SK-N-SH (cell line): ENCODE results near the gene ZNF626. TPM values are rescaled to one million over a fixed set of nuclear protein-coding genes. Genes with fewer than 3 reads are reported as not detected.

Experiments used
- CTCF ChIA-PET: fragments of 300-600, 350-600 bp; formaldehyde crosslinking; extraction: SDS; loops from one replicate; lab custom pipeline; 2021; lab: Yijun Ruan, JAX
- POLR2A ChIA-PET: fragments of 350-600 bp; sonication (Branson Sonifier 250); formaldehyde crosslinking; extraction: SDS; loops from one replicate; lab custom pipeline; 2020; ENCODE audit warnings: antibody characterized with exemption, inconsistent platforms; lab: Yijun Ruan, JAX
- DNase-seq: peaks from one replicate; pipeline ENCODE4 v3.0.0; 2012
- H2AFZ ChIP-seq: fragments of 200-600 bp; sonication (generic); 2 replicates; pipeline ENCODE4 v1.8.1; 2016; ENCODE audit warnings: antibody characterized with exemption, mild to moderate bottlenecking, low read depth
- H3F3A ChIP-seq: fragments of 200-600 bp; sonication (generic); replicated peaks from 2 replicates; pipeline ENCODE3; 2016; ENCODE audit warnings: antibody characterized with exemption, mild to moderate bottlenecking; ENCODE audit not compliant: insufficient read depth
- H3K27ac ChIP-seq, 2 experiments: fragments of 200-500 bp in 1 of 2; fragments of 200-600 bp in 1 of 2; sonication (Bioruptor generic) in 1 of 2; sonication (generic), shearing (Covaris generic) in 1 of 2; 2 replicates each; pipeline versions ENCODE4 v1.5.1 to v1.6.1; 2014 to 2016; ENCODE audit warnings: low read depth in 2 of 2, inconsistent platforms in 1 of 2, low read length in 1 of 2, mild to moderate bottlenecking in 1 of 2, mixed read lengths in 1 of 2
- H3K27me3 ChIP-seq: fragments of 200-600 bp; sonication (generic), shearing (Covaris generic); 2 replicates; pipeline ENCODE4 v1.6.1; 2016; ENCODE audit warnings: mixed run types; ENCODE audit not compliant: insufficient read depth
- H3K36me3 ChIP-seq, 2 experiments: fragments of 200-500 bp in 1 of 2; fragments of 200-600 bp in 1 of 2; sonication (Bioruptor generic) in 1 of 2; sonication (generic) in 1 of 2; replicated peaks in 1 of 2; 2 replicates each; pipeline versions ENCODE3 to v1.5.1; 2014 to 2016; ENCODE audit warnings: low read length in 1 of 2, mild to moderate bottlenecking in 1 of 2; ENCODE audit not compliant: insufficient read depth in 2 of 2, control insufficient read depth in 1 of 2
- H3K4me1 ChIP-seq, 2 experiments: fragments of 200-500 bp in 1 of 2; fragments of 200-600 bp in 1 of 2; sonication (Bioruptor generic) in 1 of 2; sonication (generic), shearing (Covaris generic) in 1 of 2; 2 replicates each; pipeline versions ENCODE4 v1.5.1 to v1.6.1; 2014 to 2016; ENCODE audit warnings: low read depth in 1 of 2, low read length in 1 of 2, mixed run types in 1 of 2; ENCODE audit not compliant: insufficient read depth in 2 of 2, control insufficient read depth in 1 of 2
- H3K4me2 ChIP-seq: fragments of 200-600 bp; sonication (generic), shearing (Covaris generic); 2 replicates; pipeline ENCODE4 v1.6.1; 2017; ENCODE audit warnings: mixed run types
- H3K4me3 ChIP-seq, 2 experiments: fragments of 200-500 bp in 1 of 2; fragments of 200-600 bp in 1 of 2; sonication (Bioruptor generic) in 1 of 2; sonication (generic), shearing (Covaris generic) in 1 of 2; 2 replicates each; pipeline versions ENCODE4 v1.5.1 to v1.8.1; 2014 to 2016; ENCODE audit warnings: low read depth in 2 of 2, inconsistent platforms in 1 of 2, low read length in 1 of 2, mild to moderate bottlenecking in 1 of 2, mixed read lengths in 1 of 2, moderate library complexity in 1 of 2
- H3K79me2 ChIP-seq: fragments of 200-600 bp; sonication (generic); 2 replicates; pipeline ENCODE4 v1.8.1; 2017; ENCODE audit warnings: mild to moderate bottlenecking; ENCODE audit not compliant: insufficient read depth
- H3K9ac ChIP-seq: fragments of 200-600 bp; sonication (generic); 2 replicates; pipeline ENCODE4 v1.6.1; 2017; ENCODE audit warnings: mixed run types
- H3K9me2 ChIP-seq: fragments of 200-600 bp; sonication (generic); 2 replicates; pipeline ENCODE4 v1.6.1; 2017; ENCODE audit warnings: mixed run types
- H3K9me3 ChIP-seq: fragments of 200-600 bp; sonication (generic); 2 replicates; pipeline ENCODE4 v1.6.1; 2017; ENCODE audit warnings: mixed run types, mild to moderate bottlenecking, moderate library complexity
- H4K20me1 ChIP-seq: fragments of 200-600 bp; sonication (generic); 2 replicates; pipeline ENCODE4 v1.6.1; 2017; ENCODE audit warnings: mild to moderate bottlenecking, mixed run types; ENCODE audit not compliant: insufficient read depth
- CHD2 ChIP-seq: fragments of 150-350 bp; IDR thresholded peaks from 2 replicates; pipeline ENCODE4 v1.6.1; 2018; ENCODE audit warnings: low read length; ENCODE audit not compliant: partially characterized antibody
- ELF1 ChIP-seq: IDR thresholded peaks from 2 replicates; pipeline ENCODE4 v1.4.0; 2012
- FOSL2 ChIP-seq: IDR thresholded peaks from 2 replicates; pipeline ENCODE4 v1.4.0; 2012; ENCODE audit warnings: low read depth, mild to moderate bottlenecking, moderate library complexity, borderline replicate concordance
- FOXJ3 ChIP-seq: sonication (generic); formaldehyde crosslinking; IDR thresholded peaks from 2 replicates; pipeline ENCODE4 v1.5.1; 2020; ENCODE audit warnings: mild to moderate bottlenecking, missing genetic modification reagents
- FOXM1 ChIP-seq: IDR thresholded peaks from 2 replicates; pipeline ENCODE4 v1.4.0; 2012; ENCODE audit warnings: low read depth, mild to moderate bottlenecking
- GABPA ChIP-seq: IDR thresholded peaks from 2 replicates; pipeline ENCODE4 v1.4.0; 2012; ENCODE audit warnings: low read depth, mild to moderate bottlenecking
- JUND ChIP-seq: IDR thresholded peaks from 2 replicates; pipeline ENCODE4 v1.4.0; 2012
- MXI1 ChIP-seq: IDR thresholded peaks from 2 replicates; pipeline ENCODE4 v1.6.1; 2012; ENCODE audit warnings: mild to moderate bottlenecking, low read depth, low read length, improper control_type of control experiment
- NFIC ChIP-seq: IDR thresholded peaks from 2 replicates; pipeline ENCODE4 v1.4.0; 2012; ENCODE audit warnings: borderline replicate concordance
- RAD21 ChIP-seq: IDR thresholded peaks from 2 replicates; pipeline ENCODE4 v1.6.1; 2012; ENCODE audit warnings: mild to moderate bottlenecking, low read length
- RFX5 ChIP-seq: IDR thresholded peaks from 2 replicates; pipeline ENCODE4 v1.6.1; 2012; ENCODE audit warnings: mild to moderate bottlenecking, improper control_type of control experiment, low read length
- RXRA ChIP-seq: IDR thresholded peaks from 2 replicates; pipeline ENCODE4 v1.4.0; 2012; ENCODE audit warnings: low read depth, mild to moderate bottlenecking, borderline replicate concordance
- SIN3A ChIP-seq: IDR thresholded peaks from 2 replicates; pipeline ENCODE4 v1.6.1; 2012; ENCODE audit warnings: low read depth, mild to moderate bottlenecking, low read length, moderate library complexity, borderline replicate concordance
- SMC3 ChIP-seq: IDR thresholded peaks from 2 replicates; pipeline ENCODE4 v1.6.1; 2012; ENCODE audit warnings: low read depth, low read length, improper control_type of control experiment
- TAF1 ChIP-seq: IDR thresholded peaks from 2 replicates; pipeline ENCODE4 v1.6.1; 2012; ENCODE audit warnings: low read depth, mild to moderate bottlenecking, low read length, moderate library complexity, borderline replicate concordance
- TEAD4 ChIP-seq: IDR thresholded peaks from 2 replicates; pipeline ENCODE4 v1.4.0; 2012; ENCODE audit warnings: mild to moderate bottlenecking, borderline replicate concordance; ENCODE audit not compliant: insufficient read depth
- YY1 ChIP-seq: IDR thresholded peaks from 2 replicates; pipeline ENCODE4 v1.4.0; 2012; ENCODE audit warnings: low read depth, mild to moderate bottlenecking
- WGBS: methylation state at CpG from one replicate; pipeline ENCODE4 v1.1.6; 2017; ENCODE audit warnings: low lambda C conversion rate; 5-methylcytosine and 5-hydroxymethylcytosine counted together
- polyA plus RNA-seq, 3 experiments: library from polyadenylated mRNA; depleted of rRNA; stranded (reverse); fragments of >200 nt; gene quantifications; 2 replicates each; pipeline ENCODE4 v1.2.3, GENCODE V29; 2012
- TF ChIP-seq, protein P1 (sequence below): IDR thresholded peaks from 2 replicates; pipeline ENCODE4 v1.4.0; 2012; ENCODE audit warnings: low read depth, borderline replicate concordance

Gene ZNF626
- polyA plus RNA-seq, 1 of the 3 experiments (the other 2 are of a cell fraction): 2.2 TPM

DNA sequence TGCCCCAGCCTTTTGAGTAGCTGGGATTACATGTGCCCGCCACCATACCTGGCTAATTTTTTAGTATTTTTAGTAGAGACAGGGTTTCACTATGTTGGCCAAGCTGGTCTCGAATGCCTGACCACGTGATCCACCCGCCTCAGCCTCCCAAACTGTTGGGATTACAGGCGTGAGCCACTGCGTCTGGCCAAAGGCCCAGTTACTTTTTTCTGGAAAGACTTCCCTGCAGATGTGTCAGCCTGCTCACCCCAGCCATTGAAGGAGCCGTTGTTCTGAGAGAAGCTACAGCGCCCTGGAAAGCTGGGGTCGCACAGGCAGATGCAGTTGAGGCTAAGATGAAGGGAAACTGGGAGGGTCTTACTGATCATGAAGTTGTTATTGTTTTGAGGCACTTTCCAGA lies 7.9 kb upstream of the ZNF626 start:
- H4K20me1 ChIP-seq: no peaks in the 10 kb centered on the region
- no peak overlapping the region for H2AFZ ChIP-seq
- H3K27ac ChIP-seq: no peak overlapping the region
- H3K9ac ChIP-seq: no peak overlapping the region
- no peak for DNase-seq
- no peak overlapping the region for H3K4me3 ChIP-seq
- WGBS: 44% methylated on average over 9 of the region's 9 CpGs
- no peaks in the 10 kb centered on the region for H3K27me3 ChIP-seq
- no peaks in the 10 kb centered on the region for H3F3A ChIP-seq
- H3K4me2 ChIP-seq: no peak overlapping the region
- no peak for TF ChIP-seq YY1
- no peaks in the 10 kb centered on the region for H3K4me1 ChIP-seq
- H3K79me2 ChIP-seq: no peaks in the 10 kb centered on the region
- no peaks in the 10 kb centered on the region for H3K9me2 ChIP-seq
- no peaks in the 10 kb centered on the region for H3K9me3 ChIP-seq
- ChIA-PET POLR2A (no interaction called here), CTCF (no interaction called here)
- H3K36me3 ChIP-seq: no peaks in the 10 kb centered on the region

DNA sequence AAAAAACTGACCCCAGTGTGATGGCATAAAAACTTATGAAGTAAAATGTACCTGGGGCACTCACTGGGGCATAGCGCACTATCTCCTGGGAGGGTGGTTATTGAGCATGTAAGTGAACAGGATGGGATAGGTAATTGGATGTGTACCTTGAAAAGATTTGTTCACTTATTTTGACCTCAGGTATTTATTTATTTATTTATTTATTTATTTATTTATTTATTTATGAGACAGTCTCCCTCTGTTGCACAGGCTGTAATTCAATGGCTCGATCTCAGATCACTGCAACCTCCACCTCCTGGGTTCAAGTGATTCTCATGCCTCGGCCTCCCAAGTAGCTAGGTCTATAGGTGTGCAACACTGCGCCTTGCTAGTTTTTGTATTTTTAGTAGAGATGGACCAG lies 5.9 kb upstream of the ZNF626 start:
- Histone ChIP-seq H3K36me3 (no peaks in the 10 kb centered on the region), H4K20me1 (no peaks in the 10 kb centered on the region), H3K4me1 (peaks cover 0 to 2% of the 10 kb centered on the region in 2 experiments; a peak in 1 of 4 replicates), H3K4me2 (no peak overlapping the region), H3K9me2 (no peaks in the 10 kb centered on the region), H3K9ac (no peak overlapping the region), H3K4me3 (no peak overlapping the region), H3K27ac (no peak overlapping the region), H3K9me3 (no peaks in the 10 kb centered on the region), H2AFZ (no peak overlapping the region), H3K27me3 (no peaks in the 10 kb centered on the region), H3K79me2 (no peaks in the 10 kb centered on the region), H3F3A (no peaks in the 10 kb centered on the region)
- CTCF ChIA-PET: no interaction called here
- TF ChIP-seq FOSL2 (no peak), FOXJ3 (no peak), MXI1 (no peak), SMC3 (no peak), ELF1 (no peak), RFX5 (no peak), FOXM1 (no peak), RAD21 (no peak), JUND (no peak), SIN3A (no peak), TEAD4 (no peak), RXRA (no peak), CHD2 (no peak), NFIC (no peak), GABPA (no peak), TAF1 (no peak)
- TF ChIP-seq, protein P1, sequence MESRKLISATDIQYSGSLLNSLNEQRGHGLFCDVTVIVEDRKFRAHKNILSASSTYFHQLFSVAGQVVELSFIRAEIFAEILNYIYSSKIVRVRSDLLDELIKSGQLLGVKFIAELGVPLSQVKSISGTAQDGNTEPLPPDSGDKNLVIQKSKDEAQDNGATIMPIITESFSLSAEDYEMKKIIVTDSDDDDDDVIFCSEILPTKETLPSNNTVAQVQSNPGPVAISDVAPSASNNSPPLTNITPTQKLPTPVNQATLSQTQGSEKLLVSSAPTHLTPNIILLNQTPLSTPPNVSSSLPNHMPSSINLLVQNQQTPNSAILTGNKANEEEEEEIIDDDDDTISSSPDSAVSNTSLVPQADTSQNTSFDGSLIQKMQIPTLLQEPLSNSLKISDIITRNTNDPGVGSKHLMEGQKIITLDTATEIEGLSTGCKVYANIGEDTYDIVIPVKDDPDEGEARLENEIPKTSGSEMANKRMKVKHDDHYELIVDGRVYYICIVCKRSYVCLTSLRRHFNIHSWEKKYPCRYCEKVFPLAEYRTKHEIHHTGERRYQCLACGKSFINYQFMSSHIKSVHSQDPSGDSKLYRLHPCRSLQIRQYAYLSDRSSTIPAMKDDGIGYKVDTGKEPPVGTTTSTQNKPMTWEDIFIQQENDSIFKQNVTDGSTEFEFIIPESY: no peak
- no peak for DNase-seq
- WGBS: 50% methylated on average over 4 of the region's 4 CpGs
- POLR2A ChIA-PET: no interaction called here
